ENCODE results near the gene VSIG10.

DNA sequence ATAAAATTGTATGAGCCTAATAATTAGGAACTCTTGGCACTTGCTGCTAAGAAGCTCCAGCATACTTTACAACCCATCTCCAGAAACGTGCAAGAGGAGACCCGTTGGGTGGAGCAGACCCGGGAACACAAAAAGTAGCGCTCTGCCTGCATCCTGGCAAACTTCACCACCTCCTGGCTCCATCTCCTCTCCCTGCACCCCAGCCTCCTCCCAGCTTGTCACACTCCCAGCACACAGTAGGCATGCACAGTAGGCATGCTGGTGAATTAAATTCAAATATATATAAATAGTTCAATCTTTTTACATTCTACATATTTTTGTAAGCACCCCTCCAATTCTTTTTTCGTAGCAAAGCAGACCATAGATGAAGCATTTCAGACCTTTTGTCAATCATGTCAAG, 1.2 kb downstream of the VSIG10 start:
- TF ChIP-seq POLR2A (IDR thresholded peaks at IDR 0.05; ENCODE audit: low read depth, low read length) (no peak), BHLHE40 (IDR thresholded peaks at IDR 0.05; ENCODE audit: low read depth, low read length) (no peak), MXI1 (IDR thresholded peaks at IDR 0.05; ENCODE audit: borderline replicate concordance, low read depth, low read length) (no peak), SMC3 (IDR thresholded peaks at IDR 0.05; ENCODE audit: low read depth, low read length) (no peak)
- TF ChIP-seq, protein P1, sequence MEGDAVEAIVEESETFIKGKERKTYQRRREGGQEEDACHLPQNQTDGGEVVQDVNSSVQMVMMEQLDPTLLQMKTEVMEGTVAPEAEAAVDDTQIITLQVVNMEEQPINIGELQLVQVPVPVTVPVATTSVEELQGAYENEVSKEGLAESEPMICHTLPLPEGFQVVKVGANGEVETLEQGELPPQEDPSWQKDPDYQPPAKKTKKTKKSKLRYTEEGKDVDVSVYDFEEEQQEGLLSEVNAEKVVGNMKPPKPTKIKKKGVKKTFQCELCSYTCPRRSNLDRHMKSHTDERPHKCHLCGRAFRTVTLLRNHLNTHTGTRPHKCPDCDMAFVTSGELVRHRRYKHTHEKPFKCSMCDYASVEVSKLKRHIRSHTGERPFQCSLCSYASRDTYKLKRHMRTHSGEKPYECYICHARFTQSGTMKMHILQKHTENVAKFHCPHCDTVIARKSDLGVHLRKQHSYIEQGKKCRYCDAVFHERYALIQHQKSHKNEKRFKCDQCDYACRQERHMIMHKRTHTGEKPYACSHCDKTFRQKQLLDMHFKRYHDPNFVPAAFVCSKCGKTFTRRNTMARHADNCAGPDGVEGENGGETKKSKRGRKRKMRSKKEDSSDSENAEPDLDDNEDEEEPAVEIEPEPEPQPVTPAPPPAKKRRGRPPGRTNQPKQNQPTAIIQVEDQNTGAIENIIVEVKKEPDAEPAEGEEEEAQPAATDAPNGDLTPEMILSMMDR (conservative IDR thresholded peaks at IDR 0.05; ENCODE audit: low read depth, low read length): no peak
- TF ChIP-seq, protein P2, sequence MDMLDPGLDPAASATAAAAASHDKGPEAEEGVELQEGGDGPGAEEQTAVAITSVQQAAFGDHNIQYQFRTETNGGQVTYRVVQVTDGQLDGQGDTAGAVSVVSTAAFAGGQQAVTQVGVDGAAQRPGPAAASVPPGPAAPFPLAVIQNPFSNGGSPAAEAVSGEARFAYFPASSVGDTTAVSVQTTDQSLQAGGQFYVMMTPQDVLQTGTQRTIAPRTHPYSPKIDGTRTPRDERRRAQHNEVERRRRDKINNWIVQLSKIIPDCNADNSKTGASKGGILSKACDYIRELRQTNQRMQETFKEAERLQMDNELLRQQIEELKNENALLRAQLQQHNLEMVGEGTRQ (IDR thresholded peaks at IDR 0.05; ENCODE audit: low read depth, low read length): no peak

Measured in IMR-90 (cell line).